Activated B cell treated with CpG ODN at 0.5 μM for 24 hours (primary cell): ENCODE data around the gene CTSD. TPM values are rescaled to one million over a fixed set of nuclear protein-coding genes. Genes with fewer than 3 reads are reported as not detected.

Source experiments
- ATAC-seq: fragments of 200-7000 bp; cut with Tn5 transposase; one replicate; pipeline ENCODE4 v1.10.0; 2021; ENCODE audit warnings: low read depth, mild to moderate bottlenecking, moderate library complexity
- CTCF ChIA-PET: fragments of 350-600 bp; sonication (Branson Sonifier 250); formaldehyde crosslinking; loops from one replicate; lab custom pipeline; 2021; ENCODE audit warnings: antibody characterized with exemption; lab: Charles Lee
- POLR2A ChIA-PET: fragments of 350-600 bp; sonication (Branson Sonifier 250); formaldehyde crosslinking; loops from one replicate; lab custom pipeline; 2021; ENCODE audit warnings: antibody characterized with exemption; lab: Charles Lee
- DNase-seq: peaks from one replicate; pipeline ENCODE4 v3.0.0; 2022
- H3K27ac Mint-ChIP-seq: one replicate; pipeline ENCODE4 v1.8.0; 2020; ENCODE audit warnings: mixed read lengths
- H3K27me3 Mint-ChIP-seq: one replicate; pipeline ENCODE4 v1.8.0; 2021; ENCODE audit warnings: mixed read lengths
- H3K36me3 Mint-ChIP-seq: one replicate; pipeline ENCODE4 v1.8.0; 2021; ENCODE audit warnings: low read depth, mixed read lengths
- H3K4me1 Mint-ChIP-seq: one replicate; pipeline ENCODE4 v1.8.0; 2021; ENCODE audit warnings: mixed read lengths
- H3K4me3 Mint-ChIP-seq: one replicate; pipeline ENCODE4 v1.8.0; 2020; ENCODE audit warnings: mild to moderate bottlenecking, mixed read lengths
- H3K9me3 Mint-ChIP-seq: one replicate; pipeline ENCODE4 v1.8.0; 2020; ENCODE audit warnings: mixed read lengths
- CTCF ChIP-seq: fragments of 200-600 bp; IDR thresholded peaks from one replicate; pipeline ENCODE4 v1.8.0; 2022; ENCODE audit warnings: antibody characterized with exemption, mild to moderate bottlenecking
- intact Hi-C: fragments of 100-400 bp; cut with micrococcal nuclease; formaldehyde crosslinking; loops from one replicate; pipeline ENCODE4 v1.15.1; 2024
- total RNA-seq: library from RNA; stranded (reverse); gene quantifications from 2 replicates; pipeline ENCODE4 v1.2.3, GENCODE V29; 2022

Gene CTSD
- total RNA-seq, 1 donor from 2014 or later = 33.2 TPM

GRCh38 chr11:1760351-1761109 is 3.2 kb downstream of the CTSD start:
- H3K36me3 Mint-ChIP-seq = peaks cover 9% of the 10 kb centered on the region
- H3K27ac Mint-ChIP-seq = no peak overlapping the region
- intact Hi-C loops = no loop called here
- no peaks in the 10 kb centered on the region for H3K27me3 Mint-ChIP-seq
- H3K4me3 Mint-ChIP-seq = no peak overlapping the region
- no peaks in the 10 kb centered on the region for H3K9me3 Mint-ChIP-seq
- CTCF ChIA-PET = no interaction called here
- H3K4me1 Mint-ChIP-seq = peaks cover 27% of the 10 kb centered on the region
- DNase-seq = no peak
- POLR2A ChIA-PET = no interaction called here
- TF ChIP-seq CTCF = no peak
- no peak for ATAC-seq

GRCh38 chr11:1759851-1760220 is 3.9 kb downstream of the CTSD start:
- CTCF ChIA-PET = no interaction called here
- no peaks in the 10 kb centered on the region for H3K27me3 Mint-ChIP-seq
- POLR2A ChIA-PET = no interaction called here
- H3K4me3 Mint-ChIP-seq = no peak overlapping the region
- intact Hi-C loops = no loop called here
- no peak overlapping the region for H3K27ac Mint-ChIP-seq
- DNase-seq (no peak), ATAC-seq (no peak)
- H3K4me1 Mint-ChIP-seq = peaks cover 27% of the 10 kb centered on the region
- no peaks in the 10 kb centered on the region for H3K9me3 Mint-ChIP-seq
- TF ChIP-seq CTCF = no peak
- peaks cover 9% of the 10 kb centered on the region for H3K36me3 Mint-ChIP-seq

- CTCF ChIA-PET = no interaction called here
- no peak for ATAC-seq
- H3K27ac Mint-ChIP-seq = no peak overlapping the region
- TF ChIP-seq CTCF = no peak
- H3K9me3 Mint-ChIP-seq = no peaks in the 10 kb centered on the region
- DNase-seq = no peak
- H3K4me3 Mint-ChIP-seq = no peak overlapping the region
- POLR2A ChIA-PET = no interaction called here
- peaks cover 24% of the 10 kb centered on the region for H3K4me1 Mint-ChIP-seq
- intact Hi-C loops = no loop called here
- peaks cover 15% of the 10 kb centered on the region for H3K36me3 Mint-ChIP-seq
- no peaks in the 10 kb centered on the region for H3K27me3 Mint-ChIP-seq
Measured at GRCh38 chr11:1759151-1759850, 4.4 kb downstream of the CTSD start.

- Mint-ChIP-seq H3K9me3 (no peaks in the 10 kb centered on the region), H3K27ac (no peak overlapping the region), H3K27me3 (no peaks in the 10 kb centered on the region), H3K36me3 (peaks cover 15% of the 10 kb centered on the region), H3K4me1 (peaks cover 22% of the 10 kb centered on the region), H3K4me3 (no peak overlapping the region)
- ChIA-PET CTCF (no interaction called here), POLR2A (no interaction called here)
- intact Hi-C loops = no loop called here
- no peak for ATAC-seq
- DNase-seq = no peak
- no peak for TF ChIP-seq CTCF
Measured at GRCh38 chr11:1758611-1759150, 5.0 kb downstream of the CTSD start.
